WERI-Rb-1 (cell line): Measurements from ENCODE around the gene WIPF2.

Experiments used
- DNase-seq: peaks from one replicate; pipeline ENCODE4 v3.0.0-alpha.2; 2020
- H3K27ac ChIP-seq: fragments of 250-450 bp; sonication (Bioruptor Pico); 2 replicates; pipeline ENCODE4 v1.5.1; 2020; ENCODE audit warnings: mild to moderate bottlenecking, moderate library complexity
- H3K27me3 ChIP-seq: fragments of 250-450 bp; sonication (Bioruptor Pico); 2 replicates; pipeline ENCODE4 v1.5.1; 2021; ENCODE audit warnings: mild to moderate bottlenecking, low read depth, moderate library complexity; ENCODE audit not compliant: insufficient read depth, severe bottlenecking
- H3K36me3 ChIP-seq: fragments of 250-450 bp; sonication (Bioruptor Pico); 2 replicates; pipeline ENCODE4 v1.5.1; 2020; ENCODE audit warnings: mild to moderate bottlenecking, moderate library complexity
- H3K4me3 ChIP-seq: 2 replicates; pipeline ENCODE4 v1.5.1; 2011; ENCODE audit warnings: low read depth, mild to moderate bottlenecking, control low read depth, low read length
- H3K9me3 ChIP-seq: fragments of 250-450 bp; sonication (Bioruptor Pico); 2 replicates; pipeline ENCODE4 v1.5.1; 2021; ENCODE audit warnings: mild to moderate bottlenecking, moderate library complexity; ENCODE audit not compliant: severe bottlenecking
- TF ChIP-seq, protein P1 (sequence below): IDR thresholded peaks from 2 replicates; pipeline ENCODE4 v1.5.1; 2011; ENCODE audit warnings: low read depth, mild to moderate bottlenecking, control low read depth, inconsistent platforms, low read length

The WIPF2 gene

GRCh38 chr17:40330850-40331470 is 111.9 kb downstream of the WIPF2 start:
- peaks cover 21% of the 10 kb centered on the region for H3K36me3 ChIP-seq
- H3K4me3 ChIP-seq: no peak overlapping the region
- H3K9me3 ChIP-seq: no peaks in the 10 kb centered on the region
- peak overlapping the region; percentile 36 for H3K27ac ChIP-seq
- TF ChIP-seq, protein P1, sequence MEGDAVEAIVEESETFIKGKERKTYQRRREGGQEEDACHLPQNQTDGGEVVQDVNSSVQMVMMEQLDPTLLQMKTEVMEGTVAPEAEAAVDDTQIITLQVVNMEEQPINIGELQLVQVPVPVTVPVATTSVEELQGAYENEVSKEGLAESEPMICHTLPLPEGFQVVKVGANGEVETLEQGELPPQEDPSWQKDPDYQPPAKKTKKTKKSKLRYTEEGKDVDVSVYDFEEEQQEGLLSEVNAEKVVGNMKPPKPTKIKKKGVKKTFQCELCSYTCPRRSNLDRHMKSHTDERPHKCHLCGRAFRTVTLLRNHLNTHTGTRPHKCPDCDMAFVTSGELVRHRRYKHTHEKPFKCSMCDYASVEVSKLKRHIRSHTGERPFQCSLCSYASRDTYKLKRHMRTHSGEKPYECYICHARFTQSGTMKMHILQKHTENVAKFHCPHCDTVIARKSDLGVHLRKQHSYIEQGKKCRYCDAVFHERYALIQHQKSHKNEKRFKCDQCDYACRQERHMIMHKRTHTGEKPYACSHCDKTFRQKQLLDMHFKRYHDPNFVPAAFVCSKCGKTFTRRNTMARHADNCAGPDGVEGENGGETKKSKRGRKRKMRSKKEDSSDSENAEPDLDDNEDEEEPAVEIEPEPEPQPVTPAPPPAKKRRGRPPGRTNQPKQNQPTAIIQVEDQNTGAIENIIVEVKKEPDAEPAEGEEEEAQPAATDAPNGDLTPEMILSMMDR: no peak
- no peak for DNase-seq
- H3K27me3 ChIP-seq: no peaks in the 10 kb centered on the region

- Histone ChIP-seq H3K27me3 (no peaks in the 10 kb centered on the region), H3K27ac (no peak overlapping the region), H3K4me3 (no peak overlapping the region), H3K36me3 (peaks cover 21% of the 10 kb centered on the region), H3K9me3 (no peaks in the 10 kb centered on the region)
- TF ChIP-seq, protein P1: no peak
- peak; percentile 45 for DNase-seq
Observed at GRCh38 chr17:40331743-40332641, 112.9 kb downstream of the WIPF2 start.
